Thoracic aorta (tissue), 2 donors: ENCODE measurements around the gene FAM131C. TPM values are rescaled to one million over a fixed set of nuclear protein-coding genes. Genes with fewer than 3 reads are reported as not detected.

Experiments used
- ATAC-seq: fragments of 150-250 bp; one replicate; pipeline ENCODE4 v1.8.0; 2017; ENCODE audit warnings: low read depth; ENCODE audit not compliant: insufficient number of reproducible peaks, low FRiP score
- DNase-seq: peaks from one replicate; pipeline ENCODE4 v3.0.0-alpha.2; 2020; ENCODE audit warnings: low spot score
- H3K27ac ChIP-seq, 2 donors: fragments of 200-600 bp; sonication (generic); 1 replicate in 1 of 2; 2 replicates in 1 of 2; pipeline ENCODE4 v1.5.1; 2016; ENCODE audit warnings: mild to moderate bottlenecking in 2 of 2, moderate library complexity in 2 of 2
- H3K27me3 ChIP-seq: fragments of 200-600 bp; sonication (generic); replicated peaks from 2 replicates; pipeline ENCODE4 v1.6.0; 2016; ENCODE audit warnings: mild to moderate bottlenecking; ENCODE audit not compliant: insufficient read depth
- H3K36me3 ChIP-seq: fragments of 200-600 bp; sonication (generic); one replicate; pipeline ENCODE4 v1.5.1; 2016
- H3K4me1 ChIP-seq, 2 donors: fragments of 200-600 bp; sonication (generic); 1 replicate in 1 of 2; 2 replicates in 1 of 2; pipeline versions ENCODE4 v1.5.1 to v1.6.0; 2016; ENCODE audit warnings: low read depth in 2 of 2, mild to moderate bottlenecking in 1 of 2; ENCODE audit not compliant: control insufficient read depth in 1 of 2
- H3K4me3 ChIP-seq: fragments of 200-600 bp; sonication (generic); 2 replicates; pipeline ENCODE4 v1.5.1; 2016; ENCODE audit warnings: mild to moderate bottlenecking
- H3K9me3 ChIP-seq: fragments of 200-600 bp; sonication (generic); 2 replicates; pipeline ENCODE4 v1.5.1; 2016
- total RNA-seq, 2 donors: library from RNA; depleted of rRNA; stranded (reverse); fragments of >200 nt; gene quantifications; one replicate each; pipeline versions ENCODE4 v1.1.0 to v1.2.3, GENCODE V29; 2016
- TF ChIP-seq, protein P1 (sequence below): fragments of 200-600 bp; sonication (generic); IDR thresholded peaks from one replicate; pipeline ENCODE4 v1.5.1; 2019; ENCODE audit warnings: antibody characterized with exemption

Gene FAM131C
- total RNA-seq, 2 donors from 2014 or later, result not detected

- H3K27me3 ChIP-seq, result no peaks in the 10 kb centered on the region
- H3K4me3 ChIP-seq, result no peak overlapping the region
- H3K36me3 ChIP-seq, result no peaks in the 10 kb centered on the region
- DNase-seq (no peak), ATAC-seq (no peak)
- TF ChIP-seq, protein P1, sequence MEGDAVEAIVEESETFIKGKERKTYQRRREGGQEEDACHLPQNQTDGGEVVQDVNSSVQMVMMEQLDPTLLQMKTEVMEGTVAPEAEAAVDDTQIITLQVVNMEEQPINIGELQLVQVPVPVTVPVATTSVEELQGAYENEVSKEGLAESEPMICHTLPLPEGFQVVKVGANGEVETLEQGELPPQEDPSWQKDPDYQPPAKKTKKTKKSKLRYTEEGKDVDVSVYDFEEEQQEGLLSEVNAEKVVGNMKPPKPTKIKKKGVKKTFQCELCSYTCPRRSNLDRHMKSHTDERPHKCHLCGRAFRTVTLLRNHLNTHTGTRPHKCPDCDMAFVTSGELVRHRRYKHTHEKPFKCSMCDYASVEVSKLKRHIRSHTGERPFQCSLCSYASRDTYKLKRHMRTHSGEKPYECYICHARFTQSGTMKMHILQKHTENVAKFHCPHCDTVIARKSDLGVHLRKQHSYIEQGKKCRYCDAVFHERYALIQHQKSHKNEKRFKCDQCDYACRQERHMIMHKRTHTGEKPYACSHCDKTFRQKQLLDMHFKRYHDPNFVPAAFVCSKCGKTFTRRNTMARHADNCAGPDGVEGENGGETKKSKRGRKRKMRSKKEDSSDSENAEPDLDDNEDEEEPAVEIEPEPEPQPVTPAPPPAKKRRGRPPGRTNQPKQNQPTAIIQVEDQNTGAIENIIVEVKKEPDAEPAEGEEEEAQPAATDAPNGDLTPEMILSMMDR, result no peak
- no peak overlapping the region for H3K27ac ChIP-seq
- no peaks in the 10 kb centered on the region for H3K9me3 ChIP-seq
- peaks cover 3 to 18% of the 10 kb centered on the region in 2 donors for H3K4me1 ChIP-seq
Observed at GRCh38 chr1:16116625-16117024, 43.2 kb upstream of the FAM131C start.

- TF ChIP-seq, protein P1, result no peak
- DNase-seq, result no peak
- ATAC-seq, result no peak
- no peaks in the 10 kb centered on the region for H3K36me3 ChIP-seq
- no peaks in the 10 kb centered on the region for H3K27me3 ChIP-seq
- no peaks in the 10 kb centered on the region for H3K9me3 ChIP-seq
- peaks cover 3 to 19% of the 10 kb centered on the region in 2 donors for H3K4me1 ChIP-seq
- no peak overlapping the region for H3K4me3 ChIP-seq
- H3K27ac ChIP-seq, result no peak overlapping the region
Observed at GRCh38 chr1:16116002-16116401, 42.6 kb upstream of the FAM131C start.

DNA sequence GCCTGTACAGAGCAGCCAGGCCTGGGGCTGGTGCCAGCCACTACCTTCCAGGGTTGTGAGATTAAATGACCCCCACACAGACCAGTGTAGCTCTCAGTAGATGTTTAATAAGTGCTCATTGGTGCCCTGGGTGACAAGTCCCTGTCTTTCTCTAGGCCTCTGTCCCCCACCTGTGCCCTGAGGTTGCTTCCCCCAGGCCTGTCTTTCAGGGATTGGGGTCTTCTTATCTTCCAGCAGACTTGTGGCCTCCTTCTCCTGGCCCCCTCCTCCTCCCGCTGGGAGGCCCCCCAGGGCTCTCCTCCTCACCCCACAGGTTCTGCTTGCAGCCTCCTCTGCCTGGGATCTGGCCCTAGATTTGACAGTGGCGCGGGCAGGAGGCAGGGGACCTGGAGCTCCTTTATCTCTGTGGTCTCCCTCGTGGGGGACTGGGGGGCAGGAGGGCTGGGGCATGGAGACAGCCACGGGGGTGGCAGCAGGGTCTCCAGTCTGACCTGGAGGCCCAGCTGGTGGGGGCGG is 42.1 kb upstream of the FAM131C start:
- Histone ChIP-seq H3K27ac (no peak overlapping the region), H3K4me1 (peaks cover 3 to 19% of the 10 kb centered on the region in 2 donors)
- DNase-seq, result no peak

GRCh38 chr1:16114527-16115467 is 41.3 kb upstream of the FAM131C start:
- no peaks in the 10 kb centered on the region for H3K36me3 ChIP-seq
- H3K4me3 ChIP-seq, result no peak overlapping the region
- TF ChIP-seq, protein P1, result no peak
- H3K27ac ChIP-seq, result no peak overlapping the region
- no peaks in the 10 kb centered on the region for H3K9me3 ChIP-seq
- H3K4me1 ChIP-seq, result peaks cover 3 to 19% of the 10 kb centered on the region in 2 donors
- no peaks in the 10 kb centered on the region for H3K27me3 ChIP-seq
- DNase-seq (no peak), ATAC-seq (no peak)

More for the DNA sequence above, 42.1 kb upstream of the FAM131C start:
- Histone ChIP-seq H3K27me3 (no peaks in the 10 kb centered on the region), H3K36me3 (no peaks in the 10 kb centered on the region), H3K4me3 (no peak overlapping the region), H3K9me3 (no peaks in the 10 kb centered on the region)
- TF ChIP-seq, protein P1, result no peak
- no peak for ATAC-seq
